GDM1 (cell line): ENCODE results near the gene FAM118A.
"Not testable (repeated sequence)": the region's sequence is repeated elsewhere in the genome, so short reads cannot be mapped to it uniquely, and the experiment has no call there.

ENCODE experiments used
- DNase-seq: peaks from one replicate; lab custom pipeline; 2025; lab: John Stamatoyannopoulos, UW

Gene FAM118A

DNA sequence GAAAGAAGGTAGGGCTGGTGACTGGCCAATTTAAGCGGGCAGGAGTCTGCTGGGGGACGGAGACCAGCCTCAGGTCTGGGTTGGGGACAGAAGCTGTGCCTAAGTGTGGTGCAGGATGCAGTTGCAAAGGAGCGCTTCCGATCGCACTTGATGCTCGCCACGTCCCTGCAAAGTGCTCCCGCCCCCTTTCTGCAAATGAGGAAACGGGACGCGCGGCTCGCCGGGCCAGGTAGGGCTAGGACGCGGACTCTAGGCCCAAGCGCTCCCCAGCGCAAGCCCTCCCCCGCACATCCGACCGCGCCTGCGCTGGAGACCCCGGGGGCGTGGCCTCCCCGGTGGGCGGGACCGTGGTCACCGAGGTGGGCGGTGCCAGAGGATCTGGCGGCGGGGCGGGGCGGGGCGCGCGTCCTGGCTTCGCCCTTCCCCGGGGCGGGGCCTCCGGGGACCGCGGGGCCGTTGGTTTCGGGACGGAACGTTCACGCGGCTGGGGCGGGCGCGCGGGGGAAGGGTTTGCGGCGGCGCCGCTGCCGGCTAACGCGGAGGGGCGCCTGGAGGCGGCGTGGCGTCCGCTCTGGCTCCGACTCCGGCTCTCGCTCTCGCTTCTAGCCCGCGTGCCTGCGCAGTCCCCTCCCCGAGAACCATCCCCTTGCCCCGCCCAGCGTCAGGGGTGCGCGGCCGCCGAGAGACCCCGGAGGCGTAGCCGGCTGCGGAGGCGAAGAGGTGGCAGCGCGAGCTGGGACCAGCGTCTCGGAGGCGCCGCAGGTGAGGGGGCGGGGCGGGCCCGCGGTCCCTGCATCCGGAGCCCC, at the start of gene FAM118A:
Gene FAM118A (plus strand): TSS at position 513 of the 806 bp plus-strand sequence. CDS start 12,446 bp downstream, outside the sequence.
- DNase-seq: peak; percentile 92

DNA sequence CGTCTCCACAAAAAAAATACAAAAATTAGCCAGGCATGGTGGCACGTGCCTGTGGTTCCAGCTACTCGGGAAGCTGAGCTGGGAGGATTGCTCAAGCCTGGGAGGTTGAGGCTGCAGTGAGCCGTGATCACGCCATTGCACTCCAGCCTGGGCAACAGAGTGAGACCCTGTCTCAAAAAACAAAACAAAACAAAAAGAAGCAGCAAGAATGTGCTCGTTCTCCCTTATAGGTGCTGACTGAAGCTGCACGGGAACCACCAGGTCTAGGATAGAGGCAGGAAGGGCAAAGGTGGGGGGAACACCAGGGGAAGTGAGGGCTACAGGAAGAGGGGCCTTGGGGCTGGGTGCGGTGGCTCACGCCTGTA, 49.4 kb upstream of the FAM118A start:
- DNase-seq: not testable (repeated sequence)

DNA sequence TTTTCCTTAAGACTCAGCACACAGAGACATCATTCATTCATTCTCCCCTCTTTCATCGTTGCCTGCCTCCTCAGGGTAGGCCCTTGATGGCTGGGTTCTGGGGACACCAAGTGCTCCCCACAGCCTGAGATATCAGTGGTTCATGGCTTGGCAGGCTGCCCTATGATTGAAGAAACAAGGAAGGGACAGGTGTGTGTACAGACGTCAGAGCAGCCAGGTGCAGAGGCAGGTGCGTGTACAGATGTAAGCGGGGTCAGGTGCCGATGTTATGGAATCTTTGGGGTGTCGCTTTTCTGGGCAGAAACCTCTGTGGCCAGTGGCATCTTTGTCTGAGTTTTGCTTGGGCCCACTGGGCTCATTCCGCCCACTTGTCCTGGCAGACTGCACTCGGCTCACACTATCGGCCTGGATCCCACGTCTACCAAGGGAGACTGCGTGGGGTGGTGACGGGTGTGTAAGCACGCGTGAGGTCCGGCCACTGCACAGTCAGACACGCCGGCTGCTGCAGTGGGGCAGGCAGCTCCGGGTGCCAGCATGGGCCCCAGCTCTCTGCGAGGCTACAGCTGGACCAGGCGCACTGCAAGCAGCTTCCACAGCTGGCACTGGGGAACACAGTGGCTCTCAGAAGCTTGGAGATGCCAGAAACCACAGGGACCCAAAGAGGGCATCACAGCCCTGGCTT, 48.2 kb upstream of the FAM118A start:
- no peak for DNase-seq

DNA sequence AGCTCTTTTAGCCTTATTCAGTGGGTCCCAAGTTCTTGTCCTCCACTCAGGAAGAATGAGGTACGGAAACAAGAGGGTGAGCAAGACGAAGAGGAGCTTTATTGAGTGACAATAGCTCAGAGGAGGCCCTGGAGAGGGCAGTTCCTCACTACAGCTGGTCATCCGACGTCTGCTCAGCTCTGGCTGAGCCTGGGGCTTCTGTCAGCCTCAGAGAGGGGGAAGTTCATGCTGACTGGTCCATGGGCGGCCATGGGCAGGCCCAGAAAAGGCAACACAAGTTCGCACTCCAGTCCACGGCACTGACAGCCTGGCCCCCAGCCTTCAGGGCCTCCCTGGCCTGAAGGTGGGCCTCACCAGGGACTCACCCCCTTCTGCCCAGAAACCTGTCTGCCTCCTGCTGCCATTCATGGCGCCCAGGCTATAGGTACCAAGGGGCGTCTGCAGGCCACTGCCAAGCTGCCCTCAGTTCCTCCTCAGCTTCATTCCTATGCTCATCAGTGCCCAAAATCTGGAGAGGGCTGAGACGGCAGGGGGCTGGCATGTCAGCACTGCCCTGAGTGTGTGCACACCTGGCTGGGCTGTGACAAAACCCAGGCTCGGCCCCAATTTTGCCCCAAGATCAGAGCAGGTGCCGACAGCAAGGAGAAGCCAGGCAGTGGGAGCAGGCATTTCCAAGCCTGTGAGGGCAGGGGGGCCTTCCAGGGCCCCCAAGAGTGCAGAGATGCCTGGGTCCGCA, 47.4 kb upstream of the FAM118A start:
- no peak for DNase-seq

DNA sequence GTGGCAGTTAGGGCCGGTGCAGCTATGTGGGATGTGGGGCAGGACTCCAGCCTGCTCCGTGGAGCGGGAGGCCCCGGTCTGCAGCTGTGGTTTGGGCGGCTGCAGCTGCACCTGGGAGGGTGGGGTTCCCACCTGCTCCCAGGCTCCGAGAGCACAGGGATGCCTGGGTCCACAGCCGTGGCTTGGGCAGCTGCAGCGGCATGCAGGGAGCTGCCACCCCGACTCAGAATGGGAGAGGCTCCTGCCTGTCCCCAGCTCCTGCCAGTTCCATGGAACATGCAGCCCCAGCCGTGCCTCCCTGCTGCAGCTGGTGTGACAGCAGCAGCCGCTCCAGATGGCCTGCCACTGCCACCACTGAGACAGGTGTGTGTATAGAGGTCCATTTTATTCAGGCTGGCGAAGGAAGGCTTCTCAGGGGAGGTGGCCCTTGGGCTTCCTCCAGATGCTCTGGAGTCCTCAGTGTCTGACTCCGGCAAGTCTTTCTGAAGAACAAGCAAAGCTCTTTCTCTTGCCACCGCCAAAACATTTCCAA, 46.7 kb upstream of the FAM118A start:
- DNase-seq: no peak

DNA sequence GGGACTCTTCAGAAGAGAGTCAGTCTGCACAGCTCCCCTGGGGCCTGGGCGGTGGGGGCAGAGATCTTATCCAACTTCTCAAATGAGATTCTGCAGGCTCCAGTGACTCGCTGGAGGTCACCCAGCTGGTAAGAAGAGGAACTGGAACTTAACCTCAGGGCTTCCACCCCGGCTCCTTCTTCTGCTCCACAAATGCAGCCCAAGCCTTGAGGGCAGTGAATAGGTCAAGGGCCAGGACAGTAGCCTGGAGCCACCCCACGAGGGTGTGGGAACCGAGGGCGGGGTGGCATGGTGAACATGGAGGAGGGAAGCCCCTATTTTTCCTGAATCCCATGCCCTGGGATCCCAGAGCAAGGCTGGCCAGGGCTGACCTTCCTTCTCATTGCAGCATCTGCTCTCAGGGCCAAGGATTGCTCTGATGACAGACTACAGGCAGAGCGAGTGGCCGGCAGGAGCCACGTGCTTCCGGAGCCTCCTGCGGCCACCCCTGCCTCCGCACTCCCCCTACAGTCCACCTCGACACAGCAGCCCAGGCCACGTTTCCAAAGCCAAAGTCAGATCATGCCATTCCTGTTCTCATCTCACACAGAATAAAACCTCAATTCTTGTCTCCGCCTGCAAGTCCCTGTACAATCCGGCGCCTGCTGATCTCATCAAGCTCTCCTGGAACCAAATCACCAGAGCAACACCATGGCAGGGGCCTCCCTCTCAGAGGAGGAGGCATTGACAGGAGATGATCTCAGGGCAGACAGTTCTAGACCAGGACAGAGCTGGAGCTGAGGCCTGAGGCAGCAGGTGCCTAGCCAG, 46.1 kb upstream of the FAM118A start:
- DNase-seq: peak; percentile 47

DNA sequence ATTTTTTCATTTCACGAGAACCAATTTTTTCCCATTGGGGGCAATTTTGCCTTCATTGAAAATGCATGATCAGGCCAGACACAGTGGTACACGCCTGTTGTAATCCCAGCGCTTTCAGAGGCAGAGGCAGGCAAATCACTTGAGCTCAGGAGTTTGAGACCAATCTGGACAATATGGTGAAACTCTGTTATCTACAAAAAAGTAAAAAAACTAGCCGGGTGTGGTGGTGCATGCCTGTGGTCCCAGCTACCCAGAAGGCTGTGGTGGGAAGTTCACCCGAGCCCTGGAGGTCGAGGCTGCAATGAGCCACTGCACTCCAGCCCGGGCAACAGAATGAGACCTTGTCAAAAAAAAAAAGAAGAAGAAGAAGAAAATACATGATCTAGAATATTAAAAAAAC, 44.2 kb upstream of the FAM118A start:
- DNase-seq: no peak

DNA sequence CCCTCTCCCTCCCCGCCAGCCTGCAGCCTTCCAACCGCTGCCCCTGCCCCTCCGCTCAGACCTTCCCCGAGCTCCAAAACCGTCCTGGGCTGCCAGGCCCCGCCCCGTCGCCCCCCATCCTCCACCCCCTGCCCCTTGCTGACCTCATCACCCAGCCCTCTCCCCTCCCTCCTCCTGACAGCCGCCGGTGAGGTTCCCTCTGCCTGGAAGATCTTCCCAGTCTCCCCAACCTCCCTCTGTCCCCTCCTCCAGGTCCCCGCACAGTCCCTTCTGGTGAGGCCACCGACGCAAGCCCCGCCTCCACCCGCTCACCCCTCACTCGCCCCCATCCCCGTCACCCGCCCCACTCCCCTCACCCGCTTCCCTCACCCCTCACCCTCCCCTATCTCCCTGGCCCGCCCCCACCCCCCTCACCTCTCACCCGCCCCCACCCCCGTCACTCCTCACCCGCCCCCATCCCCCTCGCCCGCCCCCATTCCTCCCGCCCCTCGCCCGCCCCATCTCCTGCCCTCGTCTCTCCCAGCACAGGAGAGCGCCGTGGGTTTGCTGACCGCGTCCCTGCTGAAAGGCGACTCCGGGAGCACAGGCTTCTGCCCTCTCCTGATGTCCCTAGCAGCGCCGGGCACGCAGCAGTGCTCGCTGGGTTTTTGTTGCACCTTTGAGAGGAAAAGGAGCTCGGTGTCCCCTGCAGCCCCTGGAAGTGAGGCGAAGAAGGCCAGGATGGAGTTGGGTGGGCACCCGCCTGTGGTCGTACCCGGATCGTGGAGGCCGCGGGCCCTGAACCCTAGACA, 41.4 kb upstream of the FAM118A start:
- DNase-seq: no peak

DNA sequence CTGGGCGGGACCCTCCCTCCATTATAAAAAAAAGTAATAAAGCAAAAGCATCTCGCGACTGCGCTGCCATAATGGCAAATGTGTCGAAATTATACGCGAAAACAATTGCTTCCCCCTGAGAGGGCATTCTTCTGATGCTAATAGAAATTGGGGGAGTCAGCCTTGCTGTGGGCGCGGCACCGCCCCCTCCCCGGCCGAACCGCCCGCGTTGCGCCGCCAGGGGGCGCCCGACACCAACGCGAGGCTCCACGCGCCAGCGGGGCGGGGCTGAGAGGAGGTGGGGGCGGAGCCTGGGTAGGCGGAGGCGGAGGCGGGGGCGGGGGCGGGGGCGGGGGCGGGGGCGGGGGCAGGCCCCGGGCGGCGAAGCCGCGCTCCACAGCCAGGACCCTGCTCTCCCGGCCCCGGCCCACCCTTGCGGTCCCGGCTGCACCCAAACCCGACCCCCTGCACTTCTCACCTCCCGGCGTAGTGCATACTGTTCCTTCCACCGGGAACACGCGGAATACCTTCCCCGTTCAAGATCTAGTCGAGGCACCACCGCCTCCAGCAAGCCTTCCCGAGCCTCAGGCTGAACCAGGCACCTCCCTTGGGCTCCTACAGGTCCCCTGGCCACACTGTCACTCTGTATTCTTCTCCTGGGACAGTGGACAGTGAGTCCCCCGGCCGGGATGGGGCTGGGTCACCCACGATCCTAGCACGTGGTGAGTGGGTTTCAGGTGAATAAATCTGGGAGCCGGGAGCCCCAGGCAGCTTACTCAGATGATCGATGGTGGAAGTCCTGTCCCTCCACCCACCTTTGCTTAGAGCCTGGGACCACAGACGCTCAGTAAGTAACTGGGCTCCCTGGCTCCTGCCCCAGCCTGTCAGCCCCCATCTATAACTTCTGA, 40.5 kb upstream of the FAM118A start:
- DNase-seq: peak; percentile 72

DNA sequence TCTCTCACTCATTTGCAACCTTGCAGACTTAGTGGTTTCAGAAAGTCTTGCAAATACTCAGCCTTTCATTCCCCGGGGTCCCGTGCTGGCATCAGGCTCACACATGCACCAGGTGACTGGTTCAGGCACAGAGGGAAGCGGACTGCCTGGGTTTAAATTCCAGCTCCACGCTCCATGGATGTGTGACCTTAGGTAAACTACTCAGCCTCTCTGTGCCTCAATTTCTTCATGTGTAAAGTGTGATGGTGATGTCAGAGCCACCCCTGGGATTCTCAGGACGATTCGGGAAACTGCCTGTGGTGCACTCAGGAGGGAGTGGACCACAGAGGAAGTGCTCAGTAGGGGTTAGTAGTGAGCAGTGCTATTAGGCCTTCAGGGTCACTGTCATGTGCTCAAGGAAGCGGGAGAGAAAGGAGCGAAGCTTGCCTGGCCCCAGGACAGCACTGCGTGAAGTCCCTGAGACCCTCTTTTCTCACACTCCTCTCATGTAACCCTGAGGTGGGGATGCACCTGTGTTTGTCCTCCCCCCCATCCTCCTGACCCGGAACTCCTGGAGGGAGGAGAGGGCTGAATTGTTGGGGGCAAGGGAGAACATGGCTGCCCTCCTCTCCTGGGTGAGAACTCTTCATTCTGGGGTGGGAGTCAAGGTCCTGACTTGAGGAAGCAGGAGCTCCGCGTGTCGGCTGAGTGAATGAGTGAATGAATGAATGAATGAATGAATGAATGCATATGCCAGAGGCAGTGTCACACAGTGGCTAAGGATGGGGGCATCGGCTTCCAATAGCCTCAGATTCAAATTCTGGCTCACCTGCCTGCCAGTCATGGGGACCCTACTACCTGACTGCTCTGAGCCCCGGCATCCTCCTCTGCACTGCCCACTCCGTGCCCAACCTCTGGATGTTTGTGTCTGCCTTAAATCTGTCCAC, 39.4 kb upstream of the FAM118A start:
- no peak for DNase-seq

DNA sequence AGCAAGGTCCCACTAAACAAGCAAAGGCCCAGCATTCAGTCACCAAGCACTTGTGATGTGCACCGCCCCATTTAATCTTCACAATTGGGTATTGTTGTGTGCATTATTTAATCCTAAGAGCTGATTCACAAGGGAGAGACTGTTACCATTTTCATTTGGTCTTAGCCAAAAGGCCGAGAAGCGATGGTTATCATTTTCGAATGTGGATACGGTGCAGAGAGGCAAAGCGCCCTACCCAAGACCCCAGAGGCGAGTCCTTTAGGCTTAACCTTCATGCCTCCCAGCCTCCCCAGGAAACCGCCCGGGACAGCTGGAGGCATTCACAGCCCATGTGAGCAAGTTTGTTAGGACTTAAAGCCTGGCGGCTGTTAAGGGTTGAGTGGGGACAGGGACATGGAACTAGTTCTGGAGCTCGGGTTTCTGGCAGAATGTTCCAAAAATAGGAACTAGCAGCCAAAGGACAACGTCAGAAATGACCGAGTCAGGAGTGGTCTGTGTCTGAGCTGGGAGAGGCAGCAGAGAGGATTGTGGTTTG, 38.0 kb upstream of the FAM118A start:
- DNase-seq: no peak

DNA sequence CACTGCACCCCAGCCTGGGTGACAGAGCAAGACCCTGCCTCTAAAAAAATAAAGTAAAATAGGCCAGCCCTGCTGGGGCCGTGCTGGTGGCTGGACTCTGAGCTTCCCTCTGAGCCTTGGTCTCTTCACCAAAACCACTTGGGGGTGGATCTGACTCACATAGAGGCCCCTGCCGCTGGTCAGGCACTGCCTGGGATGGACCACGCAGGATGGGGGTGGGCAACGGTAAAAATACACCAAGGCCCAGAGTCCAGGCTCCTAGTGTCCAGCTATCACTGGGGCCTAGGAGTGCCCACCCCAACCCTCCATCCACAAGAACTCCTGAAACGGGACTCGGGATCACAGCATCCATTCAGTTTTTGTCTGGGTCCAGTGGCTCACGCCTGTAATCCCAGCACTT, 37.2 kb upstream of the FAM118A start:
- no peak for DNase-seq

DNA sequence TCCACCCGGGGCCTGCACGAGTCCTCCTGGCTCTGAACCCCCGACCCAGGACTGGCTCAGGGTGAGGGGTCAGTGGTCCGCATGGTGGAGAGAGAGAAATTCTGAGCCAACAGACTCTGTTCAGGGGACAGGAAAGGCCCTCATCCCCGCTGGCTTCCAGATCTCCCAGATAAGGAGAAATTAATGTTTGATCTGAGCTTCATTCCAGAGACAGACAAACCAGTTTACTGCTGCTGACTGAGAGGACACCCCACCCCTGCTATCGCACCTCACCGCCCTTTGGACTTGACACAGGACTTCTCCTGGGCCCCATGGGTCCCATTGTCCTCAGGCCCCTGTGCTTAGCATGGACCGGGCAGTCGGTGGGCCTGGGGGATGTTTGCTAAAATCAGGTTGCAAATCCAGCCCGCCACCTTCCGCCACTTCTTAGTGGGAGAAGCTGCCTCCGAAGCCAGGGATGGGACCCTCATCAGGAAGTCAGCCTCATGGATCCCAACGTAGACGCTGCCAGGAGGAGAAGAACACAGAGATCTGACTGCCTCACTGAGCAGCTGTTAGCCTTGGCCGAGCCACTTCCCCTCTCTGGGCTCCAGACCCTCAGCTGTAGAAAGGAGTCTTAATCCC, 36.2 kb upstream of the FAM118A start:
- DNase-seq: no peak

DNA sequence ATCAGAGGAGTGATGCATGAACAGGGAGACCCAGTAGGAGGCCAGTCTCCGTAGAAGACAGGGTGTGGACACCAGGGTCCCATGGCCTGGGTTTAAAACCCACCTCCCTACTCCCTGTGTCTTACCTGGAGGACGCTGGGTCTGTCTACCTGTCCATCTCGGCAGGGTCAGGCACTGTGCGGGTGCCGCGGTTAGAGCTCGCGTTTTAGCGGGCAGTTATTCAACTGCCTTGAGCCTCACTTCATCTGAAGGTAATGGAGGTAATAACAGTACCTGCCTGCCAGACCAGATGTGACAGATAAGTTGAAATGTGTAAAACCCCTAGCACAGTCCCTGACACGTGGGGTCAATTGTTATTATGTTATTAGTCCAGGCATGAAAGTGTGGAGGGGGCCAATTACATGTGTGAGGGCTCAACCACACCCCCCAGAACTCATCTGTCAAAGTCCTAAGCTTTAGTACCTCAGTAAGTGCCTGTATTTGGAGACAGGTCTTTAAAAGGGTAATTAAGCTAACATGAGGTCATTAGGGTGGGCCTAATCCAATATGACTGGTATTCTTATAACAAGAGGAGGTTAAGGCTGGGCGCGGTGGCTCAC, 33.1 kb upstream of the FAM118A start:
- no peak for DNase-seq

DNA sequence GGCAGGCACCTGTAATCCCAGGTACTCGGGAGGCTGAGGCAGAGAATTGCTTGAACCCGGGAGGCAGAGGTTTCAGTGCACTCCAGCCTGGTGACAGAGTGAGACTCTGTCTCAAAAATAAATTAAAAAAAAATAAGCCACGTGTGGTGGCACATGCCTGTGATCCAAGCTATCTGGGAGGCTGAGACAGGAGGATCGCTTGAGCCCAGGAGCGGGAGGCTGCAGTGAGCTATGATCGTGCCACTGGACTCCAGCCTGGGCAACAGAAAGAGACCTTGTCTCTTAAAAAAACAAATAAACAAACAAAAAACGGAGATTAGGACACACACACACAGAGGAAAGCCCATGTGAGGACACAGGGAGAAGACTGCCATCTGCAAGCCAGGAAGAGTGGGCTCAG, 32.0 kb upstream of the FAM118A start:
- DNase-seq: not testable (repeated sequence)

DNA sequence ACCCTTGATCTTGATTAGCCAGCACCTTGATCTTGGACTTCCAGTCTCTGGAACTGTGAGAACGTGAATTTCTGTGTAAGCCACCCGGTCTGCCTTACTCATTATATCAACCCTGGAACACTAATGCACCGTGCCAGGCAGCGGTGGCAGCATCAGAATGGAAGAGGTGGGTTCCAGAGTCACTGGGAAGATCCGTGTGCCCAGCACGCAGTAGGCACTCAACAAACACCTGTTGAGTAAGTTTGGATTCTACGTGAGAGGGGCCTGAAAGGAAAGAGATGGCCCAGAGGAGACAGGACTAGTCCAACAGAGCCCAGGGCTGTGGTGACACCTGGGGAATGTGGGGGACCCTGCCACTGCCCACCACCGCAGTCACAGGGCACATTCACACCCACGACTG, 31.6 kb upstream of the FAM118A start:
- no peak for DNase-seq

DNA sequence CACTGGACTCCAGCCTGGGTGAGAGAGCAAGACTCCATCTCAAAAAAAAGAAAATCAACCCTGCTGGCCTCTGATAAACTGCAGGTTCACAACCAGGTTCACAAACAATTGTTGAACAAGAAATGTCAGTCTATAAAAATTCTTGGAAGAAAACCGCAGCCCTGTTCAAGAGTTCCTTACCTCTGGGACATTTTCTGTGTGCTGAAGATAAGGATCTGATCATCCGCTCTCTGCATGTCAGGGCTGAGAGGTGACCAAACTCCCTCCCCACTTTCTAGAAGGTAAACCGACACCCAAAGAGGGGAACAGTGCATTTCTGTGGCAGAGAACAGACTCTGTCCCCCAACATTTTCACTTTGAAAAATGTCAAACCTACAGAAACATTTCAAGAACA, 29.1 kb upstream of the FAM118A start:
- no peak for DNase-seq

DNA sequence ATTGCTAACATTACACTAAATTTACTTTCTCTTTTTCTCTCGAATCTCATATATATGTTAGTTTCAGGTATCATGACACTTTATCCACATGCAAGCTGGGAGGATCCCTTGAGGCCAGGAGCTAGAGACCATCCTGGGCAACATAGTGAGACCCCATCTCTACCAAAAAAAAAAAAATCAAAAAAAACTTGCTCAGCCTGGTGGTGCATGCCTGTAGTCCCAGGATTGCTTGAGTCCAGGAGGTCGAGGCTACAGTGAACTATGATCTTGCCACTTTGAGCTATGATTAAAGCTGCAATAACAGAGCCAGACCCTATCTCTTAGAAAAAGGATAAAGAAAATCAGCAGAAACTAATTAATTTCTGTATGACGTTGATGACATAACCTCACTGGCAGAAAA, 28.7 kb upstream of the FAM118A start:
- DNase-seq: no peak
